GM06990 (cell line): Measurements from ENCODE around the gene ZBTB3.

Experiments
- DNase-seq: peaks from one replicate; pipeline ENCODE4 v3.0.0-alpha.2; 2011; ENCODE audit not compliant: insufficient read length; ENCODE audit errors: extremely low read depth
- H3K27me3 ChIP-seq: replicated peaks from 2 replicates; pipeline ENCODE4 v1.6.0; 2011; ENCODE audit warnings: low read length; ENCODE audit not compliant: control insufficient read depth, insufficient read depth
- H3K36me3 ChIP-seq: 2 replicates; pipeline ENCODE4 v1.5.1; 2011; ENCODE audit warnings: low read length; ENCODE audit not compliant: control insufficient read depth, insufficient read depth
- H3K4me3 ChIP-seq: replicated peaks from 2 replicates; pipeline ENCODE4 v1.5.1; 2011; ENCODE audit warnings: low read depth, mild to moderate bottlenecking, control low read depth, low read length
- TF ChIP-seq, protein P1 (sequence below): IDR thresholded peaks from 2 replicates; pipeline ENCODE4 v1.5.1; 2011; ENCODE audit warnings: low read length, control low read depth, mild to moderate bottlenecking, inconsistent platforms; ENCODE audit not compliant: insufficient read depth, poor library complexity, severe bottlenecking

Gene ZBTB3

GRCh38 chr11:62753736-62754603 lies at the start of gene ZBTB3:
TSS of gene ZBTB3 (minus strand) at chr11:62754160. CDS start at chr11:62753664, 496 bp downstream.
- H3K4me3 ChIP-seq = peak within 1 kb of the TSS; percentile 64
- H3K36me3 ChIP-seq = peaks cover 5% of the 10 kb centered on the region; the same call in 1 of the 2 replicates
- no peaks in the 10 kb centered on the region for H3K27me3 ChIP-seq
- TF ChIP-seq, protein P1, sequence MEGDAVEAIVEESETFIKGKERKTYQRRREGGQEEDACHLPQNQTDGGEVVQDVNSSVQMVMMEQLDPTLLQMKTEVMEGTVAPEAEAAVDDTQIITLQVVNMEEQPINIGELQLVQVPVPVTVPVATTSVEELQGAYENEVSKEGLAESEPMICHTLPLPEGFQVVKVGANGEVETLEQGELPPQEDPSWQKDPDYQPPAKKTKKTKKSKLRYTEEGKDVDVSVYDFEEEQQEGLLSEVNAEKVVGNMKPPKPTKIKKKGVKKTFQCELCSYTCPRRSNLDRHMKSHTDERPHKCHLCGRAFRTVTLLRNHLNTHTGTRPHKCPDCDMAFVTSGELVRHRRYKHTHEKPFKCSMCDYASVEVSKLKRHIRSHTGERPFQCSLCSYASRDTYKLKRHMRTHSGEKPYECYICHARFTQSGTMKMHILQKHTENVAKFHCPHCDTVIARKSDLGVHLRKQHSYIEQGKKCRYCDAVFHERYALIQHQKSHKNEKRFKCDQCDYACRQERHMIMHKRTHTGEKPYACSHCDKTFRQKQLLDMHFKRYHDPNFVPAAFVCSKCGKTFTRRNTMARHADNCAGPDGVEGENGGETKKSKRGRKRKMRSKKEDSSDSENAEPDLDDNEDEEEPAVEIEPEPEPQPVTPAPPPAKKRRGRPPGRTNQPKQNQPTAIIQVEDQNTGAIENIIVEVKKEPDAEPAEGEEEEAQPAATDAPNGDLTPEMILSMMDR = no peak
- DNase-seq = peak; percentile 95

- no peak overlapping the region for H3K4me3 ChIP-seq
- TF ChIP-seq, protein P1 = no peak
- peaks cover 32% of the 10 kb centered on the region for H3K36me3 ChIP-seq
- no peaks in the 10 kb centered on the region for H3K27me3 ChIP-seq
- no peak for DNase-seq
Measured at GRCh38 chr11:62801071-62801470, 47.1 kb upstream of the ZBTB3 start.

- DNase-seq = no peak
- TF ChIP-seq, protein P1 = no peak
- Histone ChIP-seq H3K27me3 (no peaks in the 10 kb centered on the region), H3K36me3 (peaks cover 36% of the 10 kb centered on the region), H3K4me3 (no peak overlapping the region)
Measured at GRCh38 chr11:62799486-62799885, 45.5 kb upstream of the ZBTB3 start.

DNA sequence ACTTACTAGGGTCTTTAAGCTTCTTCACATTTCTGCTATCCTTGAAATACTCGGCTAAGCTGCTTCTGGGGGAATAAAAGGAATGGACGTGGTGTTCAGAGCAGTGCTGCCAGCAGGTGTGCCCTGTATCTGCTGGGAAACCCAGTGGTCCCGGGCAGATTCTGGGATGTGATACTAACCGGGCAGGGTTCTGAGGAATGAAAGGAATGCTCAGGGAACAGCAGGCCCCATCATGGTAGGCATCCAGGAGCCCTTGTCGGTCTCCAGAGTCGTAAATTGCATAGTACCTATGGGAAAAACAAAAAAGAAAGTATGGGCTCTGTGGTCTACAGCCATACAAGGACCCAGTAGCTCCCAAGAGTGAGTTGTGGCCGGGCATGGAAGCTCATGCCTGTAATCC lies 42.3 kb upstream of the ZBTB3 start:
- H3K4me3 ChIP-seq = no peak overlapping the region
- H3K27me3 ChIP-seq = no peaks in the 10 kb centered on the region
- H3K36me3 ChIP-seq = peaks cover 37% of the 10 kb centered on the region
- TF ChIP-seq, protein P1 = no peak
- DNase-seq = no peak

- peaks cover 28% of the 10 kb centered on the region for H3K36me3 ChIP-seq
- TF ChIP-seq, protein P1 = no peak
Measured at GRCh38 chr11:62794201-62794775, 40.3 kb upstream of the ZBTB3 start.

More at GRCh38 chr11:62794201-62794775, 40.3 kb upstream of the ZBTB3 start:
- Histone ChIP-seq H3K27me3 (no peaks in the 10 kb centered on the region), H3K4me3 (no peak overlapping the region)
- DNase-seq = no peak
